GM18508 (cell line): Measurements from ENCODE around the gene CCDC150.
"Not testable (repeated sequence)": the region's sequence is repeated elsewhere in the genome, so short reads cannot be mapped to it uniquely, and the experiment has no call there.

ENCODE experiments used
- ATAC-seq: cut with Tn5 transposase; IDR thresholded peaks from one replicate; pipeline ENCODE4 v1.9.1; 2021; ENCODE audit warnings: moderate number of reproducible peaks; ENCODE audit not compliant: insufficient read depth, unreplicated experiment

Gene CCDC150

DNA sequence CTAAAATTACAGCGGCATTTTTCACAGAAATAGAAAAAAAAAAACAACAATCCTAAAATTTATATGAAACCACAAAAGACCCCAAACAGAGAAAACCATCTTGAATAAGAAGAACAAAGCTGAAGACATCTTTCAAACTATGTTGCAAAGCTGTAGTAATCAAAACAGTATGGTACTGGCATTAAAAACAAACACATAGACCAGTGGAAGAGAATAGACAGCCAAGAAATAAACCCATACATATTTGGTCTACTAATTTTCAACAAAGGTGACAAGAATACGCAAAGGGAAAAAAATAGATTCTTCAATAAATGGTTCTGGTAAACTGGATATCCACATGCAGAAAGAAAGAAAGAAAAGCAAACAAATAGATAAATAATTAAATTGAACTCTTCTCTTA, 9.0 kb upstream of the CCDC150 start:
- ATAC-seq = no peak

GRCh38 chr2:196635156-196635555, 4.4 kb upstream of the CCDC150 start:
- ATAC-seq = no peak

DNA sequence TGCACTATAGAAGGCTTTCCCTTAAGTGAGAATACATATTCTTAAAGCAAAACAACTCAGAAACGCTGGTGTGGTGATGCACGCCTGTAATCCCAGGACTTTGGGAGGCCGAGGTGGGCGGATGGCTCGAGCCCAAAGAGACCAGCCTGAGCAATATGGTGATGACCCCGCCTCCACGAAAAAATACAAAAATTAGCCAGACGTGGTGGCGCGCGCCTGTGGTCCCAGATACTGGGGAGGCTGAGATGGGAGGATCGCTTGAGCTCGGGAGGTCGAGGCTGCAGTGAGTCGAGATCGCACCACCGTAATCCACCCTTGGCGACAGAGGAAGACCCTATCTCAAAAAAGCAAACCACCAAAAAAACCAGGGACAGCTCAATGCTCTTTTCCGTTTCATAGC, 750 bp upstream of the CCDC150 start:
- no peak for ATAC-seq

- peak; percentile 6 for ATAC-seq
Observed at GRCh38 chr2:196640031-196640548, 575 bp downstream of the CCDC150 start.

DNA sequence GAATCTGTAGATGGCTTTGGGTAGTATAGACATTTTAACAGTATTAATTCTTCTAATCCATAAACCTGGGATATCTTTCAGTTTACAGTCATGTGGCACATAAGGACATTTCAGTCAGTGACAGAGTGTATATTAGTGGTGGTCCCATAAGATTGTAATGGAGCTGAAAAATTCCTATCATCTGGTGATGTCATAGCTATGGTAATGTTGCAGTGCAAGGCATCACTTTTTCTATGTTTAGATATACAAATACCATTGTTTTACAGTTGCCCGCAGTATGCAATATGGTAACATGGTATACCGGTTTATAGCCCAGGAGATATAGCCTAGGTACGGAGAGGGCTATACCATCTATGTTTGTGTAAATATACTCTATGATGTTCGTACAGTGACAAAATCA, 9.7 kb downstream of the CCDC150 start:
- ATAC-seq = no peak

GRCh38 chr2:196651387-196652094, 12.0 kb downstream of the CCDC150 start:
- ATAC-seq = no peak

GRCh38 chr2:196652869-196653268, 13.4 kb downstream of the CCDC150 start:
- no peak for ATAC-seq

DNA sequence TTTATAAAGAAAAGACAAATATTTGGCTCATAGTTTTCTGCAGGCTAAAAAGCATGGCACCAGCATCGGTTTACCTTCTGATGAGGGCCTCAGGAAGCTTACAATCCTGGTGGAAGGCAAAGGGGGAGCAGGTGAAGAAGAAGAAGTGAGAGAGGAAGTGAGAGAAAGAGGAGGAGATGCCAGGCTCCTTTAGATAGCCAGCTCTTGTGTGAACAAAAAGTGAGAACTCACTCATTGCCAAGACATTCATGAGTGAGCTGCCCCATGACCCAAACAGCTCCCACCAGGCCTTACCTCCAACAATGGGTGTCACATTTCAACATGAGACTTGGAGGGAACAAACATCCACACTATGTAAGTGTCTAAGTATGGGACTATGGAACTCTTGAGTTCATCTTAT, 14.3 kb downstream of the CCDC150 start:
- ATAC-seq = no peak

GRCh38 chr2:196655761-196656160, 16.2 kb downstream of the CCDC150 start:
- ATAC-seq = no peak

DNA sequence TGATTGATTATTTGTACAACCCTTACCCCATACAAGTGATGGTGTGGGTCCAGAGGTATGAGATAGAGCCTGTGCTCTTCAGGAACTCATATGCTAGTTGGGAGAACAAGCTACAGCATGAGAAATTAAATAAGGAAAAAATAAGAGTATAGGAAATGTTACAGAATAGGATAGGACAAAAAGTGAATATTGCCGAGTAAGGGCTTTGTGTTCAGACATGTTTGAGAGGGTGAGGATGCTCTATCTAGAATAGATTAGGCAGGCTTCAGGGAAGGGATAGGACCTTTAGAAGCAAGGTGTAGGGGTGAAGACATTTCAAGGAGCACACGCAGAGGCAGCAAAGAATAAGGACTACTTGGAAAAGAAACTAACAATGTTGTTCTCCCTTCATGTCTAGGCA, 17.8 kb downstream of the CCDC150 start:
- ATAC-seq = no peak

DNA sequence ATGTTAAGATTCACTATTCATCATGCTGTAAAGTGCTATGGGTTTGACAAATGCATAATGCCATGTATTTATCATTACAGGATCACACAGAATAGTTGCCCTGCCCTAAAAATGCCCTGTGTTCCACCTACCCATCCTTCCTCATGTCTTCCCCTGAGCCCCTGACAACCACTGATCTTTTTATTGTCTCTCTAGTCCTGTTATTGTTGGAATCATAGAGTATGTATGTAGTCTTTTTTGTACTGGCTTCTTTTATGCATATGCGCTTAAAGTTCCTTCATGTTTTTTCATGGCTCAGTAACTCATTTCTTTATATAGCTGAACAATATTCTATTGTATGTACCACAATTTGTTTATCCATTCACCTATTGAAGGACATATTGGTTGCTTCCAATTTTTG, 20.3 kb downstream of the CCDC150 start:
- no peak for ATAC-seq

DNA sequence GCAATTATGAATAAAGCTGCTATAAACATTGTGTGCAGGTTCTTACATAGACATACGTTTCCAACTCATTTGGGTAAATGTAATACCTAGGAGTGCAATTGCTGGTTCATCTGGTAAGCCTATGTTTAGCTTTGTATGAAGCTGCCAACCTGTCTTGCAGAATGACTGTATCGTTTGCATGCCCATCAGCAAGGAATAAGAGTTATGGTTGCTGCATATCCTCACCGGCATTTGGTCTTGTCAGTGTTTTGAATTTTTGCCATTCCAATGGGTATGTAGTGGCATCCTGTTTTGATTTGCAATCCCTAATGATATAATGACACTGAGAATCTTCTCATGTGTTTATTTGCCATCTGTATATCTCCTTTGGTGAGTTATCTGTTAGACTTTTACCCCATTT, 20.7 kb downstream of the CCDC150 start:
- no peak for ATAC-seq

GRCh38 chr2:196670342-196670741, 30.8 kb downstream of the CCDC150 start:
- no peak for ATAC-seq

DNA sequence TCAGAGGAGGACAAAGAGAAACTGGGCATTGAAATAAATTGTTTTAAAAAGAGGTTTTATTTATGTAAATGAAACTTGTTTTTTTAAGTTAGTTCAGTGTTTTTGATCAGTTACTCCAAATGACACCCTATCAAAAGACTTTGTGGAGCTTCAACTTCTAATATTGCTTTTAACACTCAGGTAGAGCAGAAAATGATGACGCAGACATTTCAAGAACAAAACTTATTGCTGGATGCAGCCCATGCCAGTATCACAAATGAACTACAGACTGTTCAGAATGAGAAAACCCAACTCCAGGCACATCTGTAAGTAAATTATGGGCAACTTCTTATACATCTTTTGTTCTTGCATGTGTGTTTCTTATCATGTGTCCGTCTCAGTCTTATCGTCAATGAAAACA, 36.4 kb downstream of the CCDC150 start:
- no peak for ATAC-seq

DNA sequence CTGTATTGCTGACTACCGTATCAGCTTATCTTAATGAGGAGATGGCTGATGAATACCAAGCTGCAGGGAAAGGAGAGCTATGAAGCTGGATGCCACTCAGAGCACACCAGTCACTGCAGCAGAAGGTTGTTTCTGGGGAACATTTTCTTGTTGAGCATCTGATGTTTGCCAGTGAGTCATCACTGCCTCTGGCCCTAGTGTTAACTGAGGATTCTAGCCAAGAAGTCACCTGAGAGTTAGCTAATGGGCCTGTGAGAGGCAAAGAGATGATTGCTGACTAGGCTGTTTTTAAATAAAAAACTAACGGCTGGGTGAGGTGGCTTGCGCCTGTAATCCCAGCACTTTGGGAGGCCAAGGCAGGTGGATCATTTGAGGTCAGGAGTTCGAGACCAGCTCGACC, 37.9 kb downstream of the CCDC150 start:
- ATAC-seq = no peak

DNA sequence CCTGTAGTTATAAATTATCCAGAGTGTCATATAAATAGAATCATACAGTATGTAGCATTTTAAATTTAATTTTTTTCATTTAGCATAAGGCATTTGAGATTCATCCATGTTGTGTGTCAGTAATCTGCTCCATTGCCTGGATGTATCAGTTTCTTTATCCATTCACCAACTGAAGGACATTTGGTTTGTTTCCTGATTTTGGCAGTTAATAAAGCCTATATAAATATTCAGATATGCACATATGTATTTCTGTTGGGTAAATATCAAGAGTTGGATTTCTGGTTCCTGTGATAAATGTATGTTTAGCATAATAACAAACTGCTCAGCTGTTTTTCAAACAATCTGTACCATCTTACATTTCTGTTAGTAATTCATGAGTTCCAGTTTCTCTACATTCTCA, 39.9 kb downstream of the CCDC150 start:
- no peak for ATAC-seq

- ATAC-seq = no peak
Observed at GRCh38 chr2:196681510-196681909, 42.0 kb downstream of the CCDC150 start.

DNA sequence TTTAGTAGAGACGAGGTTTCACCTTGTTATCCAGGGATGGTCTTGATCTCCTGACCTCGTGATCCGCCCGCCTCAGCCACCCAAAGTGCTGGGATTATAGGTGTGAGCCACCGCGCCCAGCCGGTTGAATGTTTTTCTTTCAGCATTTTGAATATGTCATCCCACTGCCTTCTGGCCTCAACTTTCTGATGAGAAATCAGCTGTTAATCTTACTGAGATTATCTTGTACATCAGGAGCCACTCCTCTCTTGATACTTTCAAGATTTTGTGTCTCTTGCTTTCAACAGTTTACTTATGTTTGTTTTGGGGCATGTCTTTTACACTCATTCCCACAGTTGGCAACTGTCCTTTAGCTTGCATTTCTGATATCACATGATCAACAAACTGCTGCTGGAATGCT, 46.3 kb downstream of the CCDC150 start:
- ATAC-seq = no peak

DNA sequence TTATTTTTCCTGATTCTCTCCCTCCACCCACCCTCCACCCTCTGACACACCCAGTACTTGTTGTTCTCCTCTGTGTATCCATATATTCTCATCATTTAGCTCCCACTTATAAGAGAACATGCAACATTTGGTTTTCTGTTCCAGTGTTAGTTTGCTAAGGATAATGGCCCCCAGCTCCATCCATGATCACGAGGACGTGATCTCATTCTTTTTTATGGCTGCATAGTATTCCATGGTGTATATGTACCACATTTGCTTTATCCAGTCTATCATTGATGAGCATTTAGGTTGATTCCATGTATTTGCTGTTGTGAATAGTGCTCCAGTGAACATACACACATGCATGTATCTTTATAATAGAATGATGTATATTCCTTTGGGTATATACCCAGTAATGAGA, 47.2 kb downstream of the CCDC150 start:
- not testable (repeated sequence) for ATAC-seq

- no peak for ATAC-seq
Observed at GRCh38 chr2:196696423-196697079, 57.0 kb downstream of the CCDC150 start.

DNA sequence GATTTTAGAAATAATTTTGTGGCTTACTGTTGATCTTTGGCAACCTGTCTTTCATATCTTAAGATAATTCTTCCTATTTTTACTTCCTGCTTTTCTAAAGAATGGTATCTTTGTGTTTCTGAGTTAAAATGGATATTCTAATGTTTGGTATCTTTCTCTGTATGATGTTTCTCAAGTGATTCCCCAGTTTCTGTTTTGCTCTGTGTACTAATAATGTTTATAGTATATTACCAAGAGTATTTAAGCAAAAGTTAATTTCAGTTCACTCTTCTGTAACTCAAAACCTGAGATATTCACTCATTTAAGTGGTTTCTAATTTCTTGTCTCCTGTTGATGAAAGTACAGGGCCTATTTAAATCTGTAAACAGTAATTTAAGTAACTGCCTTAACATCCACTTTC, 58.3 kb downstream of the CCDC150 start:
- ATAC-seq = no peak

DNA sequence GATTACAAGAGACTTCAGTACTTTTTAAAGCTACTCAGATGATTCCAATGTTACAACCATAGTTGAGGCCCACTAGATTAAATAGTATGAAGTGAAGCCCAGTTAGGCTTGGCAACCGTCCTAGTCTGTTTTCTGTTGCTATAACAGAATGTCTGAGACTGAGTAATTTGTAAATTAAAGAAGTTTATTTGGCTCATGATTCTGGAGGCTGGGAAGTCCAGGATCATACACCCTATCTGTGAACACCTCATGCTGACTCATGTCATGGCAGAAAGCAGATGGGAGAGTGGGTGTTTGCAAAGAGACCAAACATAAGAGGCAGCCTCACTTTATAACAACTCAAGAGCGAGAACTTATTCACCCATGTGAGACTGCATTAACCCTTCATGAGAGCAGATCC, 63.1 kb downstream of the CCDC150 start:
- no peak for ATAC-seq
